ENCODE data around the gene GALNT13. TPM values are rescaled to one million over a fixed set of nuclear protein-coding genes. Genes with fewer than 3 reads are reported as not detected.
"Not testable (repeated sequence)": the region's sequence is repeated elsewhere in the genome, so short reads cannot be mapped to it uniquely, and the experiment has no call there.

Gene GALNT13
- total RNA-seq, 2 experiments from 2014 or later: 0.32 to 0.60 TPM

DNA sequence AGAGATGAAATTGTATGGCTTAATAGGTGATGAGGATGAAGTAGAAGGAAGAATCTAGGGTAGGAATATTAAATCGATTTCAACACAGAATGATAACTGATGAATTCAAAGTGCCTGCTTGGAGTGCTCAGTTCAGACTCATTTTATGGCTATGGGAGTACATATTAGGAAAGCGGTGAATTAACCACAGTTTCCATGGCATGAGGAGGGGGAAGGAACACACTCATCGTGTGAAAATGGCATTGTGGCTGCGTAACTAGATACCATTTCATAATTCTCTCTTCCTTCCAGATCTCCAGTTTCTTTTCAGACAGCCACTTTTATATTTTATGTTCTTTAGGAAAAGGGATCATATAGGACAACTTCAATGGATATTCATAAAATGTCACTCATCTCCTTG is 594.5 kb downstream of the GALNT13 start:
- Mint-ChIP-seq H3K9me3 (no peaks in the 10 kb centered on the region), H3K36me3 (ENCODE audit: low read depth) (no peaks in the 10 kb centered on the region), H3K4me3 (no peak overlapping the region), H3K27ac (no peak overlapping the region), H3K4me1 (ENCODE audit: low read depth) (no peaks in the 10 kb centered on the region), H3K27me3 (no peaks in the 10 kb centered on the region)
- CTCF ChIA-PET: no interaction called here
- POLR2A ChIA-PET: no interaction called here
- DNase-seq (no peak), ATAC-seq (no peak)
- intact Hi-C loops (cut with micrococcal nuclease): no loop called here
- TF ChIP-seq CTCF (IDR thresholded peaks at IDR 0.05): no peak

- DNase-seq (no peak), ATAC-seq (no peak)
- no peak for TF ChIP-seq CTCF (IDR thresholded peaks at IDR 0.05)
- Mint-ChIP-seq H3K36me3 (ENCODE audit: low read depth) (no peaks in the 10 kb centered on the region), H3K4me1 (ENCODE audit: low read depth) (no peaks in the 10 kb centered on the region), H3K9me3 (no peaks in the 10 kb centered on the region), H3K27ac (no peak overlapping the region), H3K27me3 (no peaks in the 10 kb centered on the region), H3K4me3 (no peak overlapping the region)
- intact Hi-C loops (cut with micrococcal nuclease): no loop called here
- ChIA-PET CTCF (no interaction called here), POLR2A (no interaction called here)
Observed at GRCh38 chr2:154470376-154470775, 598.7 kb downstream of the GALNT13 start.

GRCh38 chr2:154471492-154471891 is 599.8 kb downstream of the GALNT13 start:
- ATAC-seq; POLR2A ChIA-PET; H3K4me1 Mint-ChIP-seq (ENCODE audit: low read depth); DNase-seq; H3K36me3 Mint-ChIP-seq (ENCODE audit: low read depth); H3K9me3 Mint-ChIP-seq; H3K27me3 Mint-ChIP-seq; intact Hi-C loops (cut with micrococcal nuclease); CTCF ChIA-PET; H3K4me3 Mint-ChIP-seq; H3K27ac Mint-ChIP-seq: not testable (repeated sequence)

GRCh38 chr2:154477319-154477718 is 605.6 kb downstream of the GALNT13 start:
- POLR2A ChIA-PET: no interaction called here
- no peaks in the 10 kb centered on the region for H3K27me3 Mint-ChIP-seq
- H3K4me3 Mint-ChIP-seq: no peak overlapping the region
- H3K36me3 Mint-ChIP-seq (ENCODE audit: low read depth): no peaks in the 10 kb centered on the region
- TF ChIP-seq CTCF (IDR thresholded peaks at IDR 0.05): no peak
- no peak for DNase-seq
- no peaks in the 10 kb centered on the region for H3K4me1 Mint-ChIP-seq (ENCODE audit: low read depth)
- CTCF ChIA-PET: no interaction called here
- intact Hi-C loops (cut with micrococcal nuclease): no loop called here
- H3K9me3 Mint-ChIP-seq: no peaks in the 10 kb centered on the region
- no peak for ATAC-seq
- H3K27ac Mint-ChIP-seq: no peak overlapping the region

- H3K36me3 Mint-ChIP-seq (ENCODE audit: low read depth): no peaks in the 10 kb centered on the region
- intact Hi-C loops (cut with micrococcal nuclease): no loop called here
- ATAC-seq: no peak
- H3K9me3 Mint-ChIP-seq: no peaks in the 10 kb centered on the region
- H3K27ac Mint-ChIP-seq: no peak overlapping the region
- CTCF ChIA-PET: no interaction called here
- POLR2A ChIA-PET: no interaction called here
- no peaks in the 10 kb centered on the region for H3K27me3 Mint-ChIP-seq
- H3K4me1 Mint-ChIP-seq (ENCODE audit: low read depth): no peaks in the 10 kb centered on the region
- H3K4me3 Mint-ChIP-seq: no peak overlapping the region
- no peak for TF ChIP-seq CTCF (IDR thresholded peaks at IDR 0.05)
- DNase-seq: no peak
Observed at GRCh38 chr2:154480521-154480920, 608.8 kb downstream of the GALNT13 start.

DNA sequence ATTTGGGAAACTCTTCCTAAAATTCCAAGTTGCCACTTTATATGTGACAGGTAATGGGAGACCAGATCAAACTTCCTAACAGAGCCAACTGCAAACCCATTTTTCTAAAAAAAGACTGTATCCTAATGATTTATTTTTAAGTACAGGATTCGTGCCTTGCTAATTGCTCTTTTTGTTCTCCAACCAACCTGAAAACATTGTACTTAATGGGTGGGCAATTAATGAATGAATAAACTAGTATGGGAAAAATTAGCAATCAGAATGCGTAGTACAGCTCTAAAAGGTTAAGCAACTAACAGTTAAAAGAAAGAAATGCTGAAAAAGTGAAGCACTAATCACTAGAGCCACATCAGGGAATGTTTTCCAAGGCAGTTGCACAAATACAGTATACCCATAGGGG is 609.6 kb downstream of the GALNT13 start:
- no peak for TF ChIP-seq CTCF (IDR thresholded peaks at IDR 0.05)
- no peak for DNase-seq
- Mint-ChIP-seq H3K4me3 (no peak overlapping the region), H3K36me3 (ENCODE audit: low read depth) (no peaks in the 10 kb centered on the region), H3K27ac (no peak overlapping the region), H3K9me3 (no peaks in the 10 kb centered on the region), H3K4me1 (ENCODE audit: low read depth) (no peaks in the 10 kb centered on the region), H3K27me3 (no peaks in the 10 kb centered on the region)
- ATAC-seq: no peak
- CTCF ChIA-PET: no interaction called here
- POLR2A ChIA-PET: interaction anchor here (0.6 kb wide), 1 partner anchor 970 kb away, joined by 3 read pairs; no protein-coding TSS in a partner anchor
- intact Hi-C loops (cut with micrococcal nuclease): no loop called here
